PFSK-1 (cell line): ENCODE data around the gene GJA10.

Experiments
- FOXP2 ChIP-seq: optimal IDR thresholded peaks from 2 replicates; pipeline ENCODE3; 2011; ENCODE audit warnings: borderline replicate concordance, control low read depth, inconsistent platforms; ENCODE audit not compliant: insufficient read depth; ENCODE audit errors: extremely low read length, extremely low read depth
- POLR2AphosphoS5 ChIP-seq: IDR thresholded peaks from 2 replicates; pipeline ENCODE4 v1.6.1; 2012; ENCODE audit warnings: low read depth, mild to moderate bottlenecking, control low read depth, low read length, moderate library complexity
- REST ChIP-seq, 2 experiments: IDR thresholded peaks; 2 replicates each; pipeline versions ENCODE4 v1.6.1 to v1.8.0; 2011 to 2012; ENCODE audit warnings: low read depth in 2 of 2, low read length in 2 of 2, control low read depth in 1 of 2, inconsistent platforms in 1 of 2, mild to moderate bottlenecking in 1 of 2, moderate library complexity in 1 of 2; ENCODE audit not compliant: insufficient read depth in 1 of 2
- SIN3A ChIP-seq: IDR thresholded peaks from 2 replicates; pipeline ENCODE4 v1.6.1; 2012; ENCODE audit warnings: mild to moderate bottlenecking, low read length, moderate library complexity, borderline replicate concordance; ENCODE audit not compliant: insufficient read depth
- TAF1 ChIP-seq: IDR thresholded peaks from 2 replicates; pipeline ENCODE4 v1.6.1; 2012; ENCODE audit warnings: low read length, control low read depth, borderline replicate concordance; ENCODE audit not compliant: insufficient read depth

Gene GJA10

GRCh38 chr6:89862698-89863097 is 31.6 kb upstream of the GJA10 start:
- no peak for TF ChIP-seq SIN3A
- TF ChIP-seq TAF1 = no peak
- TF ChIP-seq POLR2AphosphoS5 = no peak

GRCh38 chr6:89866024-89866678 is 28.1 kb upstream of the GJA10 start:
- TF ChIP-seq FOXP2 (no peak), SIN3A (no peak), TAF1 (no peak), POLR2AphosphoS5 (no peak)

GRCh38 chr6:89873721-89874120 is 20.5 kb upstream of the GJA10 start:
- no peak for TF ChIP-seq REST (IDR thresholded peaks at IDR 0.05; ENCODE audit: insufficient read depth in 1 of 2, low read depth in 2 of 2, low read length in 2 of 2)
- no peak for TF ChIP-seq TAF1
- no peak for TF ChIP-seq POLR2AphosphoS5
- no peak for TF ChIP-seq FOXP2
- TF ChIP-seq SIN3A = no peak

GRCh38 chr6:89874438-89874837 is 19.8 kb upstream of the GJA10 start:
- TF ChIP-seq SIN3A (no peak), REST (IDR thresholded peaks at IDR 0.05; ENCODE audit: insufficient read depth in 1 of 2, low read depth in 2 of 2, low read length in 2 of 2) (no peak), POLR2AphosphoS5 (no peak), FOXP2 (no peak), TAF1 (no peak)

- no peak for TF ChIP-seq FOXP2
These were observed 7.7 kb upstream of the GJA10 start for GRCh38 chr6:89886378-89887120.

GRCh38 chr6:89887452-89888137 is 6.7 kb upstream of the GJA10 start:
- TF ChIP-seq REST (IDR thresholded peaks at IDR 0.05; ENCODE audit: insufficient read depth in 1 of 2, low read depth in 2 of 2, low read length in 2 of 2) = no peak
- no peak for TF ChIP-seq SIN3A
- TF ChIP-seq FOXP2 = no peak
- TF ChIP-seq POLR2AphosphoS5 = no peak
- no peak for TF ChIP-seq TAF1
